ENCODE results near the gene SLC25A1.

The SLC25A1 gene

GRCh38 chr22:19151329-19152191, 27.0 kb downstream of the SLC25A1 start:
- no peak for TF ChIP-seq CTCF (IDR thresholded peaks at IDR 0.05; ENCODE audit: borderline replicate concordance, control extremely low read depth, extremely low read depth, insufficient read depth, missing control alignments)
- no peak for DNase-seq (ENCODE audit: low spot score)
- in situ Hi-C loops (cut with MboI; ENCODE audit: low sequenced_read_pairs, unreplicated experiment) = no loop called here

- no peak for TF ChIP-seq CTCF (IDR thresholded peaks at IDR 0.05; ENCODE audit: borderline replicate concordance, control extremely low read depth, extremely low read depth, insufficient read depth, missing control alignments)
- in situ Hi-C loops (cut with MboI; ENCODE audit: low sequenced_read_pairs, unreplicated experiment) = no loop called here
- no peak for DNase-seq (ENCODE audit: low spot score)
These were observed 27.8 kb downstream of the SLC25A1 start for GRCh38 chr22:19150482-19151328.

- DNase-seq (ENCODE audit: low spot score) = no peak
- TF ChIP-seq CTCF (IDR thresholded peaks at IDR 0.05; ENCODE audit: borderline replicate concordance, control extremely low read depth, extremely low read depth, insufficient read depth, missing control alignments) = no peak
- in situ Hi-C loops (cut with MboI; ENCODE audit: low sequenced_read_pairs, unreplicated experiment) = no loop called here
These were observed 28.5 kb downstream of the SLC25A1 start, which contains the start of gene GSC2 for GRCh38 chr22:19149991-19150390. TSS of gene GSC2 (minus strand) at chr22:19150292. CDS start at chr22:19150283, 9 bp downstream.

GRCh38 chr22:19149047-19149883, 29.3 kb downstream of the SLC25A1 start:
- DNase-seq (ENCODE audit: low spot score) = no peak
- in situ Hi-C loops (cut with MboI; ENCODE audit: low sequenced_read_pairs, unreplicated experiment) = no loop called here
- no peak for TF ChIP-seq CTCF (IDR thresholded peaks at IDR 0.05; ENCODE audit: borderline replicate concordance, control extremely low read depth, extremely low read depth, insufficient read depth, missing control alignments)

- in situ Hi-C loops (cut with MboI; ENCODE audit: low sequenced_read_pairs, unreplicated experiment) = no loop called here
- no peak for DNase-seq (ENCODE audit: low spot score)
- TF ChIP-seq CTCF (IDR thresholded peaks at IDR 0.05; ENCODE audit: borderline replicate concordance, control extremely low read depth, extremely low read depth, insufficient read depth, missing control alignments) = no peak
These were observed 30.0 kb downstream of the SLC25A1 start for GRCh38 chr22:19148417-19149046.

Data from GM13976 (cell line).